SW480 (cell line): ENCODE measurements around the gene ADAM22.
"Not testable (repeated sequence)": the region's sequence is repeated elsewhere in the genome, so short reads cannot be mapped to it uniquely, and the experiment has no call there.

Source experiments
- DNase-seq: peaks from one replicate; pipeline ENCODE4 v3.0.0-alpha.2; 2016; ENCODE audit warnings: low spot score

Gene ADAM22

GRCh38 chr7:88111140-88111743, 177.2 kb downstream of the ADAM22 start:
- DNase-seq, result peak; percentile 65

GRCh38 chr7:88111954-88112471, 178.0 kb downstream of the ADAM22 start:
- DNase-seq, result no peak

DNA sequence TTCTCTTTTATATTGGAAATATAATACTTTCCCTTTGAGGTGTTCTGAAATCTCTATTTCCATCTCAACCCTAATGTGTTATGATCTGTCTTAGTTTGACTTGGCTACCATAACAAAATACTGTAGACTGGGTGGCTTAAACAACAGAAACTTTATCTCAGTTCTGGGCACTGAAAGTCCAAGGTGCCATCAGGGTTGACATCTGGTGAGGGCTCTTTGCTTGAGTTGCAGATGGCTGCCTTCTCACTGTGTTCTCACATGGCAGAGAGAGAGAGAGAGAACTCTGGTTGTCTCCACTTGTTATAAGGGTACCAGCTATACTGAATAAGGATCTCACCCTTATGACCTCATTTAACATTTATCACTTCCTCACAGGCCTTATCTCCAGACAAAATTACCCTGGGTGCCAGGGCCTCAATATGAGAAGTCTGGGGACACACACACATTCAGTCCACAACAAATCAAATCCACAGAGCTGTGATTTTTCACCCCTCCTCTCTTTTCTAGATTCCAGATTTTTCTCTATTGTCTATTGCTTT, 181.3 kb downstream of the ADAM22 start:
- DNase-seq, result no peak

DNA sequence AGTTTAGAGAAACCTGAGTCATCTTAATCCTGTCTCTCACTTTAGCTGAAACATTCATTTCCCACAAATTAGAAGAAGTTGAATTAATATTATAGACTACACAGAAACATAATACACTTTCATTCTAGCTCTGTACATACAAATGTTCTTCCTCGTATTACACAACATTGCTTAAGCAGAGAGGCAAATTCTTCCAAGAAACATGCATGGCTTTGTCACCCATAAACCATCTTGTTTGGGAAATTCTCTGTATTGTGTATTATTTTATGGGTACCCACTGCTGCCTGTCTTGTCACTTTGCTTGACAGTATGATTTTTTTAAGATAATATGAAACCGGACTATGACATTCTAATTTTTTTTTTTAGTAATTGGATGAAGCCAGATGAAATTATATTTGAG, 181.8 kb downstream of the ADAM22 start:
- no peak for DNase-seq

DNA sequence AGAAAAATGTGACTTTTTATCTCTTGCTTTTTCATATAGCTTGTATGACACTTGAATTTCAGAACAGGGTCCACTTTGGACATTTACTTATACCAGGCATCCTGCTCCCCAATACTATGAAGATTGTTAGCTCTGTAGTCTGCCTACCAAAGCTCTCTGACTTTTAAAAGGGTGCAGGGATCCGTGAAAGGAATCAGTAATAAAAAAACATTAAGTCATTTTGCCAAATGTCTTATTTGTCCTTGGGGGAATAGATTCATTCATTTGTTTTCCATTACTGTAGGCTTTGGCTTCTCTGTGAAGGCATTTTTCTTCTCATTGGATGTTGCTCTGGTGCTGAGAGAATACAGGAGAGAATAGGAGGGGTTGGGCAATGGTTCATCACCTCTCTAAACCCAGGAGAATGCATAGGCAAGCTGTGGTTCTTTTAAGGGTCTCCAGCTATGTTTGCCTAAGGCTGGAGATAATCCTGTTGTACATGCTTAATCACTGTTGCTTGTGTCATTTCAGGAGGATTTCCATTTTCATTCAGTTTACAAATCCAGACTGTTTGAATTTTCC, 182.3 kb downstream of the ADAM22 start:
- DNase-seq, result no peak

DNA sequence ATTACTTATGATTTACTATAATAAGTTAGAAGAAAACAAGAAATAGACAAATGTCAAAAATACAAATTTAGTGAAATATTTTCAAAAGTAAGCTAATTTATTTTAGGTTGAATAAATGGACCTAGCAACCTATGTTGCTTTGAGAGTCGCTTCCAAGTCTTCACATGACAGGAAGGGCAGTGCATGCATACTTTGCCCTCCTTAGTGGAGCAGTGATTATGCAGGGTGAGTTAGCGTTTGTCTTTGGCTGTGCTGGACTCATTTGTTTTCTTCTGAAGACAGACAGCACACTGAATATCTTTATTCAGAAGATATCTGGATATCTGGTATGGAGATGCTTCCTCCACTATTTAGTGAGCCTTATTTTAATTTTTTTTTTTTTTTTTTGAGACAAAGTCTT, 183.3 kb downstream of the ADAM22 start:
- DNase-seq, result no peak

- DNase-seq, result no peak
Measured at GRCh38 chr7:88121335-88121734, 187.3 kb downstream of the ADAM22 start.

GRCh38 chr7:88127637-88128290, 193.7 kb downstream of the ADAM22 start:
- DNase-seq, result no peak

DNA sequence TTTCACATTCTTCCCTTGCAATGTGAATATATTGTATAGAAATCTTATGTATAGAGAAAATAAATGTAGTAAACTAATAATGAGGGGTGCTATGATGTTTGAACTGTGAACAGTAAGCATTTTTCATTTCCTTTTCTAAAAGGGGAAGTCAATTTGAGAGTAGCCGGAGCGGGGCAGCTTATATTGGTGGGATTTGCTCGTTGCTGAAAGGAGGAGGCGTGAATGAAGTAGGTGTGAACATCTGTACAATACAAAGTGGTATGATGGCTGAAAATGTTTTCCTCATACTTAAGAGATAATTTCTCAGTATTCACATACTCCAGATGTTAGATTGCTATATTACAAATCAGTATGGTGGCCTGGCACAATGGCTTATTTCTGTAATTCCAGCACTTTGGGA, 198.7 kb downstream of the ADAM22 start:
- DNase-seq, result no peak

DNA sequence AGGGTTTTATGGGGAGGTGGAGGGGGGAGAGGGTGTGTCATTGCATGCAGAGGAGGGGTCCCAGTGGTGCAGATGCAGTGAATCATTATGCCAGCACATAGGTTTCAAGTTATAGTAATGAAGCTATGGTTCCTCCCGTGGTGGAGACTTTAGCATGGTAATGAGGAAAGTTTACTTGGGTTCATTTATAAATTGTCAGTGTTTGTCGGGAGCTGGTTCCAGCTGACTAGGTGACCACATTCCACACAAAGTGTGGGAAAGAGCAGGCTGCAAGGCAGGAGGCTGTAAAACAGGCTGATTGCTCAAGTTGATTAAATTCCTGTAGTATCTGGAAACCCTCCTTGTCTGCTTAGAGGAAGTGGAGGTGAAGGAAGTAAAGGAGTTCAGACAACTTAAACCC, 206.9 kb downstream of the ADAM22 start:
- DNase-seq, result peak; percentile 6

GRCh38 chr7:88141479-88141878, 207.4 kb downstream of the ADAM22 start:
- no peak for DNase-seq

DNA sequence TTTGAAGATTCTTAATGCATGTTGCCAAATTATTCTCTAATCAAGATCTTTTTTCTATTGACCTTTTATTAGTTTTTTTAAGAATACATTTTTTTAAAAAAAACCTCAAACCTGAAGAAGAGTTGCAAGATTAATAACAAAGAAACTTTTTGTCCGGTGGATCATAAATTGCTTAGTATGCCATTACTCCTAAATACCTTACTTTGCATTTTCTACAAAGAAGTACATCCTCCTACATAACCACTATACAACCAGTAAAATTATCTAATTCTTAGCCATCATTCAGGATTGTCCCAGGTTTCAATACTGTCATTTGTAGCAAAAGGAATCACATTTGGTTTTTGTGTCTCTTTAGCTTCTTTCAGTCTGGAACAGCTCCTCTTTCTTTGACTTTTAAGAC, 207.9 kb downstream of the ADAM22 start:
- DNase-seq, result no peak

DNA sequence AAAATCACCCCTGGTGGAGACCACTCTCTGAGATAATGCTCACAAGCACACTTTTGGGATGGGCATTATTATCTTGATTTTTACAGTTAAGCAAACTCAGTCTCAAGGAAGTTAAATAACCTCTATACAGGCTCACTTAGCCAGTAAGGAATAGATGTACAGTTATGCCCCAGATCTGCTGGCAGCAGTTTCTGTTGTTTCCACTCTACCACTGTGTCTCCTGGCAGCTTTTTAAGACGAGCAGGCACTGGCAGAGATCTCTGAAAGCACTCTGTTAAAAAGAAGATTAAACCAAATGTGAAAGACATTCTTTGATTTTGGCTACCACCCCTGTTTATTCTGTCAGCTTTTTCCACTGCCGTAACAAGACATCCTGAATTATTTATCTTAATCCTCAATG, 212.6 kb downstream of the ADAM22 start:
- no peak for DNase-seq

DNA sequence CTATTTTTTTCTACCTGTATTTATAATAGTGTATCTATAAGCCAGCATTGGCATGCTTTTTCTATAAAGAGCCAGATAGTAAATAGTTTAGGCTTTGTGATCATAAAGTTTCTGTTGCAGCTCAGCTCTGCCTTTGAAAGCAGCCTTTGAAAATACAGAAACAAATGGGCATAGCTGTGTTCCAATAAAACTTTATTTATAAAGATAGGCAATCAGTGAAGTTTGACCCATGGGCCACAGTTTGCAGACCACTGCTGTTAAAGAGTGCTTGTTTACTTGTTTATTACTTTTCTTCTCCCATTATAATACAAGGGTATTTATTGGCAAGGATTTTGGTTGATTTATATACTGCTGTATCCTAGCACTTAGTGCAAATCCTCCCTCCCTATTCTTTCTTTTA, 213.3 kb downstream of the ADAM22 start:
- DNase-seq, result no peak

DNA sequence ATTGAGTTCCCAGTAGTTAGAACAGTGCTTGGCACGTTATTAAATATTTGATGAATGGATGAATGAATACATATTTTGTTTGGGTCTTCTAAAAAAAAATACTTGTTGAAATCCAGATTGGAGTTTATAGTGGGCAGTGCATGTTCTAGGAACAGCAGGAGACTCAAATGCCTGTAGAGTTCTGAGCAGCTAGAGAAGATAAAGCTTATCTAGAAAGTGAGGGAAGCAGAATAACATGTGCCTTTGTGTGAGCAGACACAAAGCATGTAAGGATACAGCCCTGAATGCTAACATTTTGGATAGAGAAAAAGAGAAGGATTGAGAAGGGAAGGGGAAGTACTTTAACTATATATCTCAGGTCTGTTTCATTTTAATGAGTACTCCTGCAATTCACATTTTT, 213.9 kb downstream of the ADAM22 start:
- no peak for DNase-seq

DNA sequence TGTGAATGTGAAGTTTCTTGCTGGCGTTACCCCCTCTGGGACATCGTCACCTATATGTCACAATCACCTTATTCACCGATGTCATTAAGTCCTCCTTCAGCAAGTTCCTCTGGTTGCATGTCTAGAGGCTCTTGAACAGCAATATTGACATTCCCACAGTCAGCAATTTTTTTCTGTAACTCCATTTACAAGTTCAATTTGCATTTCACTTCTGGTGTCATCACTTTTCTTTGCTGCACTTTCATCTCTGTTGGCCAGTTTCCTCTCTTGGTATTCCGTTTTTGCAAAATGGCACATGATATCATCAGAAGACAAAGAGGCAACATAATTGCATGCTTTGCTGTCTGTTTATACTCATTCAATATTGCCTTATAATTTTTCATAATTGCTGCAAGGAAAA, 216.0 kb downstream of the ADAM22 start:
- no peak for DNase-seq

DNA sequence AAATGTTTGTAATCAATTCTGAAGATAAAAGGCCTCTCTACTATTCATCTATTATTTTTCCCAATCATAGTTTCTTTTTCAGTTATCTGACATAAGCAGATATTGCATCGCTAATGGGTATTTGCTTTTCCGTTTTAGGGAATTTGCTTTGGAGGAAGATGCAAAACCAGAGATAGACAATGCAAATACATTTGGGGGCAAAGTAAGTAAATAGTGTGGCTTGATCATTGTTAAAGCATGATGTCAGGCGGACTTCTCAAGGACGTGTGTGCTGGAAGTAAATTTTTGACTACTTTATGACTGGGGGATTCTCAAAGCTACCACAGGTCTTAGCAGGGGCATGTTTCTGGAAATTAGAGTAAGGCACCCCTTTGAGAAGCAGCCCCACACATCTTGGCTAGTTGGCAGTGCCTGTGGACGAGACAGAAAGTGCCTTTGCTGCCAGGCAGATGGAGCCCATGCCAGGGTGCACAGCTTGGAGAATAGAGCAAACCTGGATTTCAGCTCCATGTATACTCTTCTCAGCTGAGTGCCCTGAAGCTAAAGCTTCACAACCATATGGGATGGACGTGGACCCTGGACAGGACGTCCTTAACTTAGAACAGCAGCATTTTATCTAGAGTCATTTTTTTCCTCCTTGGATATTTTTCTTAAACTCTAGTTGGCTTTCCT, 217.2 kb downstream of the ADAM22 start:
- no peak for DNase-seq

DNA sequence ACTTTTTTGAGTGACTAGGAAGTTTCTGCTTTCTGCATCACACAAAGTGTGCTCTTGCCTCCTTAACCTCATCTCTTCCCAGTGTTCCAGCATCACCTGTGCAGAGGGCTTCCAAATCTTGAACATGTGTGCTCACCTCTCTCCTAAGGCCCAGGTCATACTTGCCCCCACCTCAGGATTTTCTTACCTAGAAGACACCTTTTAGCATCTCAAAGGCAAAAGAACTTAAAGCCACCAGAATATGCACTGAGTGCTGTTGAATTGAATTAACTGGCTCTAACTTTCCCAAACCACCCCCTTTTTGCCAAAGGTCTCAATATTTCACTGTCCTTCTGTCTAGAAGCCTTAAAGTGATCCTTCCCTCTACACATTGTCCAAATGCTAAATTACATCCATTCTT, 219.3 kb downstream of the ADAM22 start:
- DNase-seq, result no peak

DNA sequence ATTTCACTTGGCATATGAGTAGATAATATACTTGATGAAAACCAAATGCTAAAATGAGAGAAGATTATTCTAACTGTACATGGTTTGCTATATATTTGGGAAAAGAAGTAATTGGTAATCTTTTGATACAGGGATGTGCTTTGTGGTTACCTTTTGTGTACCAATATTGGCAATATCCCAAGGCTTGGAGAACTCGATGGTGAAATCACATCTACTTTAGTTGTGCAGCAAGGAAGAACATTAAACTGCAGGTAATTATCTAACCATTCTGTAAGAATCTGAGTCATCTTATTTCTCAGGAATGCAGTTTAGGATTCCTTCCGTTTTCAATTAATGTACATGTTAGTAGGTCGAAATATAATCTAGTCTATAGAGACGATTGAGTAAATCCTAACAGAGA, 221.7 kb downstream of the ADAM22 start:
- DNase-seq, result no peak

DNA sequence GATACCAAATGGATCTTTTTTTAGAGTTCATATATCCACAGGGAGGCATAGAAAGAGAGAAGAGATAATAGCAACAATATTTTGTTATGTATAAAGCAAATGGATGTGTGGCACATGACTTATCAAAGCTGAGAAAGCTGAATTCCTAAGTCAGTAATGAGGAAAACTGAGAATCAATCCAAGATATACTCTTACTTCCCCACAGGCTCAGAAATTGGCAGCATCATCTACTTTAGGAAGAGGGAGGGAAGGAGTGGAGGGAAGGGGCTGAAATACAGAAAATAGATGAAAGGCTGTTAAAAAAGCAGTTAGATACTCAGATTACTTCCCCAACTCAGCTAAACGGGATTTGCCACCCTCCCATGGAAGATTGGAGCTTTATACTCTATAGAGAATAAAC, 222.3 kb downstream of the ADAM22 start:
- DNase-seq, result no peak

- not testable (repeated sequence) for DNase-seq
Measured at GRCh38 chr7:88159741-88160140, 225.7 kb downstream of the ADAM22 start.

DNA sequence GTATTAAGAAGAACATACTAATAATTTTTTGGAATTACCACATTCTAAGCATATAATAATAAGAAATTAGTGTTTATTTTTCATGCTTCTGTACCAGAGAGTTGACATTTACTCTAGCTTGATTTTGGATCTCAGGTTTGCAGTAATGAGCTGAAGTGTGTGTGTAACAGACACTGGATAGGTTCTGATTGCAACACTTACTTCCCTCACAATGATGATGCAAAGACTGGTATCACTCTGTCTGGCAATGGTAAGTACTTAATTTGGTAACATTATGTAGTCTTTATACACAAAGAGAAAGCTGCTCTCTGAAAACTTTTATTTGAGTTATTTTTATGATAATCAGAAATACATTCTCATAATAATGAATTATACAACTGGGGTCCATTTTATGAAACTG, 231.6 kb downstream of the ADAM22 start:
- DNase-seq, result no peak

DNA sequence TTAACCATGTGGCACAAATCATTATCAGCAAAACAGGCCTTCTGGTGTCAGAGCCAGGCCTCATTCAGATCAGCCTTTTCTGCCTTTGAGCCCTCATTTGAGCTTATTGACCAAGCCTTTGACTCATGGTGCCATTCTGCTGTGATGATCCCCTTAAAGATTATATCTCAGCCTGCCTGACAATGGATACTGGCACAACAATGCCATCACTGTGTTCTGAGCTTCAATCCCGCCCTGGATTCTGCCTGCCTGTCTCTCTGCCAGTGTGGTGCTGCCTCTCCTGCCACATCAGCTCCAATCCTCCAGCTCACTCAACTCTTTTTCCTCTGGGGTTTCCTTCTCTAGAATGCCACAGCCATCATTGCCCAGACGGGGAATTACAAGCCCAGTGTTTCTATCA, 233.2 kb downstream of the ADAM22 start:
- no peak for DNase-seq
